Body of pancreas (tissue), 4 donors: ENCODE data around the gene SIT1. TPM values are rescaled to one million over a fixed set of nuclear protein-coding genes. Genes with fewer than 3 reads are reported as not detected.
"Not testable (repeated sequence)": the region's sequence is repeated elsewhere in the genome, so short reads cannot be mapped to it uniquely, and the experiment has no call there.

Experiments used
- ATAC-seq: fragments of 150-250 bp; one replicate; pipeline ENCODE4 v1.9.1; 2016
- DNase-seq, 4 donors: peaks; one replicate each; pipeline ENCODE4 v3.0.0-alpha.2; 2019
- H3K27ac ChIP-seq, 4 donors: fragments of 200-600 bp; sonication (generic); 1 replicate in 3 of 4; 2 replicates in 1 of 4; pipeline versions ENCODE4 v1.5.1 to v1.6.1; 2016 to 2019; ENCODE audit warnings: mild to moderate bottlenecking in 1 of 4, mixed read lengths in 1 of 4, moderate library complexity in 1 of 4
- H3K27me3 ChIP-seq, 2 donors: fragments of 200-600 bp; sonication (generic); one replicate each; pipeline ENCODE4 v1.6.0; 2016; ENCODE audit warnings: mild to moderate bottlenecking in 1 of 2
- H3K36me3 ChIP-seq, 2 donors: fragments of 200-600 bp; sonication (generic); replicated peaks in 1 of 2; 2 replicates each; pipeline ENCODE4 v1.5.1; 2016; ENCODE audit warnings: low read depth in 2 of 2; ENCODE audit not compliant: insufficient read depth in 1 of 2
- H3K4me1 ChIP-seq: fragments of 200-600 bp; sonication (generic); one replicate; pipeline ENCODE4 v1.6.0; 2016
- H3K4me3 ChIP-seq, 2 donors: fragments of 200-600 bp; sonication (generic); 1 replicate in 1 of 2; 2 replicates in 1 of 2; pipeline ENCODE4 v1.5.1; 2016 to 2019
- H3K9me3 ChIP-seq, 3 donors: fragments of 200-600 bp; sonication (generic); 1 replicate in 2 of 3; 2 replicates in 1 of 3; pipeline ENCODE4 v1.5.1; 2016
- CTCF ChIP-seq, 7 experiments: fragments of 450-650 bp in 4 of 7; fragments of 200-600 bp in 3 of 7; sonication (generic) in 3 of 7; IDR thresholded peaks; one replicate each; pipeline ENCODE4 v1.5.1; 2016 to 2019; ENCODE audit warnings: antibody characterized with exemption in 7 of 7
- POLR2A ChIP-seq, 3 donors: fragments of 450-650 bp; IDR thresholded peaks; one replicate each; pipeline ENCODE4 v1.6.1; 2016; ENCODE audit warnings: antibody characterized with exemption in 3 of 3, mild to moderate bottlenecking in 2 of 3
- WGBS, 2 donors: methylation state at CpG; one replicate each; pipeline ENCODE4 v1.1.5; 2017; 5-methylcytosine and 5-hydroxymethylcytosine counted together
- intact Hi-C: fragments of 100-400 bp; cut with DNase I; formaldehyde crosslinking; loops from one replicate; pipeline ENCODE4 v1.15.1; 2023
- total RNA-seq, 2 donors: library from RNA; depleted of rRNA; stranded (reverse); fragments of >200 nt; gene quantifications; one replicate each; pipeline ENCODE4 v1.1.0, GENCODE V29; 2016

Gene SIT1
- total RNA-seq, 2 donors from 2014 or later = 0.26 TPM; not detected in 1

- H3K27me3 ChIP-seq = no peaks in the 10 kb centered on the region
- H3K9me3 ChIP-seq = no peaks in the 10 kb centered on the region
- DNase-seq = peak; percentile 53 to 72 (median 66)
- WGBS, 2 donors = 10 to 23% methylated on average over 31 to 47 of the region's 51 CpGs
- TF ChIP-seq CTCF (IDR thresholded peaks at IDR 0.05) = peak in 2 of 7 experiments; percentile 4 to 24
- peak in 1 of 3 donors; percentile 41 for TF ChIP-seq POLR2A (IDR thresholded peaks at IDR 0.05)
- peak; percentile 56 for ATAC-seq
- H3K4me3 ChIP-seq = no peak overlapping the region
- peaks cover 14% of the 10 kb centered on the region for H3K4me1 ChIP-seq
- no peaks in the 10 kb centered on the region for H3K36me3 ChIP-seq
- intact Hi-C loops = no loop called here
- H3K27ac ChIP-seq = no peak overlapping the region
These were observed 33.9 kb downstream of the SIT1 start for GRCh38 chr9:35616681-35617459.

- Histone ChIP-seq H3K36me3 (no peaks in the 10 kb centered on the region), H3K9me3 (no peaks in the 10 kb centered on the region), H3K4me1 (peaks cover 14% of the 10 kb centered on the region), H3K27ac (no peak overlapping the region), H3K27me3 (no peaks in the 10 kb centered on the region), H3K4me3 (no peak overlapping the region)
- no peak for ATAC-seq
- 81 to 82% methylated on average over 17 of the region's 17 CpGs for WGBS, 2 donors
- no peak for DNase-seq
- TF ChIP-seq POLR2A (IDR thresholded peaks at IDR 0.05) (no peak), CTCF (IDR thresholded peaks at IDR 0.05) (no peak)
- intact Hi-C loops = no loop called here
These were observed 34.6 kb downstream of the SIT1 start for GRCh38 chr9:35615981-35616680.

GRCh38 chr9:35612843-35613242 lies 37.9 kb downstream of the SIT1 start:
- intact Hi-C loops = no loop called here
- Histone ChIP-seq H3K27ac (no peak overlapping the region), H3K4me3 (no peak overlapping the region), H3K27me3 (no peaks in the 10 kb centered on the region), H3K9me3 (no peaks in the 10 kb centered on the region), H3K36me3 (peaks cover 0 to 2% of the 10 kb centered on the region in 2 donors), H3K4me1 (peaks cover 14% of the 10 kb centered on the region)
- ATAC-seq (no peak), DNase-seq (no peak)
- 85 to 95% methylated on average over 2 of the region's 2 CpGs for WGBS, 2 donors
- TF ChIP-seq POLR2A (IDR thresholded peaks at IDR 0.05) = no peak
- TF ChIP-seq CTCF (IDR thresholded peaks at IDR 0.05) = no peak

- H3K4me1 ChIP-seq, intact Hi-C loops, ATAC-seq, H3K27ac ChIP-seq, H3K27me3 ChIP-seq, H3K4me3 ChIP-seq, H3K36me3 ChIP-seq, DNase-seq, H3K9me3 ChIP-seq: not testable (repeated sequence)
- 80 to 97% methylated on average over 4 of the region's 4 CpGs for WGBS, 2 donors
These were observed 38.7 kb downstream of the SIT1 start for GRCh38 chr9:35612066-35612465.

- WGBS, 2 donors = 16 to 22% methylated on average over 8 of the region's 8 CpGs
These were observed 39.4 kb downstream of the SIT1 start for GRCh38 chr9:35611230-35611797.

More at GRCh38 chr9:35611230-35611797, 39.4 kb downstream of the SIT1 start:
- Histone ChIP-seq H3K27ac (no peak overlapping the region), H3K4me3 (no peak overlapping the region), H3K9me3 (no peaks in the 10 kb centered on the region), H3K36me3 (peaks cover 0 to 2% of the 10 kb centered on the region in 2 donors), H3K27me3 (no peaks in the 10 kb centered on the region), H3K4me1 (peaks cover 8% of the 10 kb centered on the region)
- ATAC-seq = peak; percentile 70
- intact Hi-C loops = no loop called here
- peak; percentile 48 to 59 (median 52) for DNase-seq
- TF ChIP-seq CTCF (IDR thresholded peaks at IDR 0.05) = peak; percentile 23 to 58 (median 49)
- peak in 1 of 3 donors; percentile 3 for TF ChIP-seq POLR2A (IDR thresholded peaks at IDR 0.05)
